ENCODE data around the gene NUDT8. TPM values are rescaled to one million over a fixed set of nuclear protein-coding genes. Genes with fewer than 3 reads are reported as not detected.

NUDT8 gene
- total RNA-seq = 100 to 1,000 TPM in 1 of 4 donors, 10 to 100 TPM in 3; 45.6 to 105 (median 79.6) TPM
- 121 TPM for polyA plus RNA-seq
- long read RNA-seq, donor 1, transcript NUDT8-202 (4 exons, 728 nt) = major isoform, 36 of 45 reads
- long read RNA-seq, donor 1, partial matches to known transcripts = 1 of 45 reads
- long read RNA-seq, donor 1, other reads (novel, unspliced or antisense) = 4 of 45 reads
- long read RNA-seq, donor 2, transcript NUDT8-201 (3 exons, 809 nt) = minor isoform, 12 of 76 reads
- long read RNA-seq, donor 2, transcript NUDT8-202 (4 exons, 728 nt) = major isoform, 43 of 76 reads
- long read RNA-seq, donor 2, partial matches to known transcripts = 18 of 76 reads
- long read RNA-seq, donor 2, other reads (novel, unspliced or antisense) = 1 of 76 reads
- long read RNA-seq, donor 3, transcript NUDT8-201 (3 exons, 809 nt) = minor isoform, 8 of 34 reads
- long read RNA-seq, donor 3, transcript NUDT8-202 (4 exons, 728 nt) = major isoform, 19 of 34 reads
- long read RNA-seq, donor 3, partial matches to known transcripts = 4 of 34 reads
- long read RNA-seq, donor 3, other reads (novel, unspliced or antisense) = 2 of 34 reads
- long read RNA-seq, donor 4, transcript NUDT8-201 (3 exons, 809 nt) = minor isoform, 13 of 62 reads
- long read RNA-seq, donor 4, transcript NUDT8-202 (4 exons, 728 nt) = major isoform, 39 of 62 reads
- long read RNA-seq, donor 4, partial matches to known transcripts = 7 of 62 reads
- long read RNA-seq, donor 4, other reads (novel, unspliced or antisense) = 2 of 62 reads

- ATAC-seq (peak; percentile 76 to 77), DNase-seq (peak; percentile 87 to 97 (median 94))
- Histone ChIP-seq H3K4me1 (ENCODE audit: control insufficient read depth, insufficient read depth, low read length) (peaks cover 2% of the 10 kb centered on the region), H3K27me3 (ENCODE audit: control insufficient read depth, insufficient read depth) (no peaks in the 10 kb centered on the region), H3K27ac (ENCODE audit: low read length) (peak within 1 kb of the TSS; percentile 91), H3K4me3 (ENCODE audit: low read length) (peak within 1 kb of the TSS; percentile 36), H3K9me3 (ENCODE audit: control insufficient read depth, low read length) (no peaks in the 10 kb centered on the region)
- intact Hi-C loops (cut with DNase I) = no loop called here
- WGBS = under 1% methylated on average over 102 of the region's 102 CpGs
Measured at GRCh38 chr11:67629386-67630227, at the start of gene NUDT8. TSS of gene NUDT8 (minus strand) at chr11:67629937. CDS start at chr11:67629911, 26 bp downstream.

- 82% methylated on average over 12 of the region's 12 CpGs for WGBS
- Histone ChIP-seq H3K27me3 (ENCODE audit: control insufficient read depth, insufficient read depth) (no peaks in the 10 kb centered on the region), H3K27ac (ENCODE audit: low read length) (no peak overlapping the region), H3K4me1 (ENCODE audit: control insufficient read depth, insufficient read depth, low read length) (no peaks in the 10 kb centered on the region), H3K4me3 (ENCODE audit: low read length) (no peak overlapping the region), H3K9me3 (ENCODE audit: control insufficient read depth, low read length) (no peaks in the 10 kb centered on the region)
- intact Hi-C loops (cut with DNase I) = no loop called here
- ATAC-seq (no peak), DNase-seq (no peak)
Measured at GRCh38 chr11:67675058-67675747, 45.5 kb upstream of the NUDT8 start.

- H3K4me1 ChIP-seq (ENCODE audit: control insufficient read depth, insufficient read depth, low read length) = no peaks in the 10 kb centered on the region
- H3K4me3 ChIP-seq (ENCODE audit: low read length) = no peak within 1 kb of the TSS
- DNase-seq (no peak), ATAC-seq (peak in 1 of 2 donors; percentile 43)
- no peak within 1 kb of the TSS for H3K27ac ChIP-seq (ENCODE audit: low read length)
- H3K27me3 ChIP-seq (ENCODE audit: control insufficient read depth, insufficient read depth) = no peaks in the 10 kb centered on the region
- no peaks in the 10 kb centered on the region for H3K9me3 ChIP-seq (ENCODE audit: control insufficient read depth, low read length)
- 80% methylated on average over 8 of the region's 8 CpGs for WGBS
- intact Hi-C loops (cut with DNase I) = no loop called here
Measured at GRCh38 chr11:67674442-67674871, 44.7 kb upstream of the NUDT8 start, which contains the start of gene ALDH3B2. TSS of gene ALDH3B2 (minus strand) at chr11:67674623. CDS start at chr11:67666935, 7,688 bp downstream.

- Histone ChIP-seq H3K4me1 (ENCODE audit: control insufficient read depth, insufficient read depth, low read length) (no peaks in the 10 kb centered on the region), H3K27ac (ENCODE audit: low read length) (no peak overlapping the region), H3K27me3 (ENCODE audit: control insufficient read depth, insufficient read depth) (no peaks in the 10 kb centered on the region), H3K4me3 (ENCODE audit: low read length) (no peak overlapping the region), H3K9me3 (ENCODE audit: control insufficient read depth, low read length) (no peaks in the 10 kb centered on the region)
- no peak for ATAC-seq
- intact Hi-C loops (cut with DNase I) = no loop called here
- WGBS = 76% methylated on average over 8 of the region's 8 CpGs
- no peak for DNase-seq
Measured at GRCh38 chr11:67673902-67674301, 44.2 kb upstream of the NUDT8 start.

- H3K27ac ChIP-seq (ENCODE audit: low read length) = no peak overlapping the region
- no peaks in the 10 kb centered on the region for H3K4me1 ChIP-seq (ENCODE audit: control insufficient read depth, insufficient read depth, low read length)
- DNase-seq = no peak
- H3K9me3 ChIP-seq (ENCODE audit: control insufficient read depth, low read length) = no peaks in the 10 kb centered on the region
- ATAC-seq = no peak
- H3K4me3 ChIP-seq (ENCODE audit: low read length) = no peak overlapping the region
- no peaks in the 10 kb centered on the region for H3K27me3 ChIP-seq (ENCODE audit: control insufficient read depth, insufficient read depth)
- intact Hi-C loops (cut with DNase I) = no loop called here
- whole genome bisulfite sequencing = 77% methylated on average over 7 of the region's 7 CpGs
Measured at GRCh38 chr11:67673358-67673757, 43.6 kb upstream of the NUDT8 start.

GRCh38 chr11:67671211-67671520 is 41.4 kb upstream of the NUDT8 start:
- H3K27me3 ChIP-seq (ENCODE audit: control insufficient read depth, insufficient read depth) = no peaks in the 10 kb centered on the region

GRCh38 chr11:67670316-67671210 is 40.8 kb upstream of the NUDT8 start:
- 79% methylated on average over 23 of the region's 23 CpGs for WGBS
- DNase-seq (no peak), ATAC-seq (no peak)
- Histone ChIP-seq H3K27me3 (ENCODE audit: control insufficient read depth, insufficient read depth) (no peaks in the 10 kb centered on the region), H3K4me1 (ENCODE audit: control insufficient read depth, insufficient read depth, low read length) (no peaks in the 10 kb centered on the region), H3K4me3 (ENCODE audit: low read length) (no peak overlapping the region), H3K27ac (ENCODE audit: low read length) (no peak overlapping the region), H3K9me3 (ENCODE audit: control insufficient read depth, low read length) (no peaks in the 10 kb centered on the region)
- intact Hi-C loops (cut with DNase I) = no loop called here

More at GRCh38 chr11:67671211-67671520, 41.4 kb upstream of the NUDT8 start:
- Histone ChIP-seq H3K4me1 (ENCODE audit: control insufficient read depth, insufficient read depth, low read length) (no peaks in the 10 kb centered on the region), H3K27ac (ENCODE audit: low read length) (no peak overlapping the region), H3K9me3 (ENCODE audit: control insufficient read depth, low read length) (no peaks in the 10 kb centered on the region), H3K4me3 (ENCODE audit: low read length) (no peak overlapping the region)
- 67% methylated on average over 8 of the region's 8 CpGs for WGBS
- intact Hi-C loops (cut with DNase I) = no loop called here
- ATAC-seq (no peak), DNase-seq (no peak)

GRCh38 chr11:67668192-67668551 is 38.4 kb upstream of the NUDT8 start:
- ATAC-seq = no peak
- Histone ChIP-seq H3K27ac (ENCODE audit: low read length) (no peak overlapping the region), H3K4me1 (ENCODE audit: control insufficient read depth, insufficient read depth, low read length) (no peaks in the 10 kb centered on the region), H3K4me3 (ENCODE audit: low read length) (no peak overlapping the region), H3K27me3 (ENCODE audit: control insufficient read depth, insufficient read depth) (no peaks in the 10 kb centered on the region), H3K9me3 (ENCODE audit: control insufficient read depth, low read length) (no peaks in the 10 kb centered on the region)
- intact Hi-C loops (cut with DNase I) = no loop called here
- DNase-seq = no peak
- 60% methylated on average over 5 of the region's 5 CpGs for WGBS

- Histone ChIP-seq H3K4me3 (ENCODE audit: low read length) (no peak overlapping the region), H3K4me1 (ENCODE audit: control insufficient read depth, insufficient read depth, low read length) (no peaks in the 10 kb centered on the region), H3K27me3 (ENCODE audit: control insufficient read depth, insufficient read depth) (no peaks in the 10 kb centered on the region), H3K27ac (ENCODE audit: low read length) (no peak overlapping the region), H3K9me3 (ENCODE audit: control insufficient read depth, low read length) (no peaks in the 10 kb centered on the region)
- DNase-seq (no peak), ATAC-seq (no peak)
- 79% methylated on average over 26 of the region's 26 CpGs for WGBS
- intact Hi-C loops (cut with DNase I) = no loop called here
Measured at GRCh38 chr11:67667490-67668191, 37.9 kb upstream of the NUDT8 start.
